HepG2 (cell line): Measurements from ENCODE around the gene LRRC4C. TPM values are rescaled to one million over a fixed set of nuclear protein-coding genes. Genes with fewer than 3 reads are reported as not detected.

ENCODE experiments used
- ATAC-seq: fragments of 200-7000 bp; cut with Tn5 transposase; 3 replicates; pipeline ENCODE4 v1.9.1; 2020; ENCODE audit warnings: mild to moderate bottlenecking, moderate library complexity
- BruUV-seq: library from RNA; stranded (reverse); fragments of 400-500 nt; replicated peaks from 2 replicates; lab custom pipeline; 2021; lab: Mats Ljungman, UMichigan
- CTCF ChIA-PET: fragments of 300-600 bp; formaldehyde crosslinking; extraction: SDS; loops from one replicate; lab custom pipeline; 2021; ENCODE audit warnings: low total read pairs, inconsistent platforms, low intra/inter-chr PET ratio; lab: Yijun Ruan, JAX
- POLR2A ChIA-PET: fragments of 350-600 bp; sonication (Branson Sonifier 250); formaldehyde crosslinking; loops from one replicate; lab custom pipeline; 2020; ENCODE audit warnings: antibody characterized with exemption, inconsistent platforms; lab: Yijun Ruan, JAX
- DNase-seq: peaks from one replicate; pipeline ENCODE4 v3.0.0-alpha.2; 2015; ENCODE audit warnings: low spot score
- FAIRE-seq: peaks from 3 replicates; lab custom pipeline; 2011; peaks lifted over from hg19 to GRCh38; lab: Jason Lieb, UNC
- H2AFZ ChIP-seq: one replicate; pipeline ENCODE4 v1.6.1; 2011; ENCODE audit warnings: low read length, inconsistent platforms
- H3K27ac ChIP-seq: fragments of 300-600 bp; 3 replicates; pipeline ENCODE4 v1.8.0; 2011; ENCODE audit warnings: mixed run types, mild to moderate bottlenecking, mixed read lengths, low read length, inconsistent platforms; ENCODE audit not compliant: insufficient read depth; ENCODE audit errors: extremely low read length
- H3K27me3 ChIP-seq, 2 experiments: fragments of 200-600 bp in 1 of 2; 2 replicates in 1 of 2; 3 replicates in 1 of 2; pipeline versions ENCODE4 v1.6.0 to v1.8.0; 2011; ENCODE audit warnings: low read length in 2 of 2, mild to moderate bottlenecking in 2 of 2, moderate library complexity in 2 of 2, inconsistent platforms in 1 of 2; ENCODE audit not compliant: insufficient read depth in 2 of 2, control insufficient read depth in 1 of 2
- H3K36me3 ChIP-seq, 2 experiments: fragments of 200-600 bp in 1 of 2; replicated peaks in 1 of 2; 2 replicates in 1 of 2; 3 replicates in 1 of 2; pipeline versions ENCODE4 v1.5.1 to v1.8.0; 2011; ENCODE audit warnings: low read length in 2 of 2, inconsistent platforms in 1 of 2; ENCODE audit not compliant: insufficient read depth in 2 of 2, control insufficient read depth in 1 of 2
- H3K4me1 ChIP-seq: 2 replicates; pipeline ENCODE4 v1.5.1; 2012; ENCODE audit warnings: low read length, inconsistent platforms; ENCODE audit not compliant: insufficient read depth
- H3K4me2 ChIP-seq: 2 replicates; pipeline ENCODE4 v1.6.0; 2011; ENCODE audit warnings: low read depth, low read length, inconsistent platforms
- H3K4me3 ChIP-seq, 3 experiments: fragments of 200-600 bp in 1 of 3; sonication (generic), shearing (Covaris generic) in 1 of 3; replicated peaks in 1 of 3; 2 replicates each; pipeline ENCODE4 v1.5.1; 2011 to 2016; ENCODE audit warnings: low read length in 3 of 3, inconsistent platforms in 2 of 3, low read depth in 2 of 3, mild to moderate bottlenecking in 2 of 3, control low read depth in 1 of 3, mixed read lengths in 1 of 3; ENCODE audit not compliant: insufficient read depth in 1 of 3
- H3K79me2 ChIP-seq: one replicate; pipeline ENCODE4 v1.6.1; 2011; ENCODE audit warnings: low read length, inconsistent platforms; ENCODE audit not compliant: insufficient read depth
- H3K9ac ChIP-seq: 2 replicates; pipeline ENCODE4 v1.6.0; 2011; ENCODE audit warnings: mild to moderate bottlenecking, low read depth, low read length, inconsistent platforms; ENCODE audit not compliant: insufficient read depth
- H3K9me3 ChIP-seq: 2 replicates; pipeline ENCODE4 v1.5.1; 2012; ENCODE audit warnings: mild to moderate bottlenecking, low read length
- H4K20me1 ChIP-seq: 2 replicates; pipeline ENCODE4 v1.6.0; 2011; ENCODE audit warnings: inconsistent platforms, mild to moderate bottlenecking, low read length, moderate library complexity; ENCODE audit not compliant: insufficient read depth
- AHDC1 ChIP-seq: sonication (generic); formaldehyde crosslinking; IDR thresholded peaks from 2 replicates; pipeline ENCODE4 v1.5.1; 2020; ENCODE audit warnings: mild to moderate bottlenecking, missing genetic modification reagents, borderline replicate concordance
- ATRX ChIP-seq: sonication (generic); formaldehyde crosslinking; IDR thresholded peaks from 2 replicates; pipeline ENCODE4 v1.4.0; 2020; ENCODE audit warnings: missing genetic modification reagents, borderline replicate concordance
- CHD4 ChIP-seq: fragments of 200-600 bp; sonication (generic); IDR thresholded peaks from 2 replicates; pipeline ENCODE4 v1.7.0; 2017; ENCODE audit warnings: mild to moderate bottlenecking, low read length, borderline replicate concordance
- EHMT2 ChIP-seq: fragments of 200-600 bp; sonication (generic); IDR thresholded peaks from 2 replicates; pipeline ENCODE4 v1.7.0; 2017; ENCODE audit warnings: antibody characterized with exemption, low read depth, low read length, borderline replicate concordance
- ELF4 ChIP-seq: sonication (generic); formaldehyde crosslinking; IDR thresholded peaks from 2 replicates; pipeline ENCODE4 v1.5.0; 2020; ENCODE audit warnings: missing genetic modification reagents, mild to moderate bottlenecking, moderate library complexity, borderline replicate concordance
- ISX ChIP-seq: sonication (generic); formaldehyde crosslinking; conservative IDR thresholded peaks from 2 replicates; pipeline ENCODE4 v1.5.0; 2020; ENCODE audit warnings: missing genetic modification reagents
- RCOR2 ChIP-seq: IDR thresholded peaks from 2 replicates; pipeline ENCODE4 v1.6.1; 2016; ENCODE audit warnings: missing biosample characterization, missing genetic modification reagents
- REST ChIP-seq, 2 experiments: IDR thresholded peaks; 2 replicates each; pipeline ENCODE4 v1.6.1; 2011 to 2012; ENCODE audit warnings: low read length in 2 of 2, borderline replicate concordance in 1 of 2, low read depth in 1 of 2, mild to moderate bottlenecking in 1 of 2, moderate library complexity in 1 of 2
- RFX3 ChIP-seq: IDR thresholded peaks from 2 replicates; pipeline ENCODE4 v1.6.1; 2016; ENCODE audit warnings: missing biosample characterization, missing genetic modification reagents
- SPEN ChIP-seq: sonication (generic); formaldehyde crosslinking; IDR thresholded peaks from 2 replicates; pipeline ENCODE4 v1.5.1; 2020; ENCODE audit warnings: low read depth, mild to moderate bottlenecking, missing genetic modification reagents
- ZBTB26 ChIP-seq: IDR thresholded peaks from 2 replicates; pipeline ENCODE4 v1.6.1; 2016; ENCODE audit warnings: missing compliant biosample characterization, missing genetic modification reagents, borderline replicate concordance
- ZKSCAN1 ChIP-seq: fragments of 150-350 bp; IDR thresholded peaks from 2 replicates; pipeline ENCODE4 v1.6.1; 2014; ENCODE audit warnings: low read length
- ZMYM2 ChIP-seq: sonication (generic); formaldehyde crosslinking; IDR thresholded peaks from 2 replicates; pipeline ENCODE4 v1.8.0; 2022; ENCODE audit warnings: mild to moderate bottlenecking, missing genetic modification reagents
- ZNF12 ChIP-seq: sonication (generic); formaldehyde crosslinking; IDR thresholded peaks from 2 replicates; pipeline ENCODE4 v1.5.0; 2020; ENCODE audit warnings: missing genetic modification reagents
- ZNF460 ChIP-seq: sonication (generic); formaldehyde crosslinking; IDR thresholded peaks from 2 replicates; pipeline ENCODE4 v1.5.1; 2020; ENCODE audit warnings: missing genetic modification reagents, mild to moderate bottlenecking, borderline replicate concordance
- WGBS: methylation state at CpG from one replicate; pipeline ENCODE4 v1.1.6; 2017; ENCODE audit warnings: low lambda C conversion rate; 5-methylcytosine and 5-hydroxymethylcytosine counted together
- in situ Hi-C: cut with HindIII; loops from 2 replicates; pipeline ENCODE4 v1.10.0; 2017; ENCODE audit warnings: low pct_unique_long_range_greater_than_20kb; ENCODE audit not compliant: extremely low pct_ligation_motif_present
- intact Hi-C: fragments of 100-400 bp; cut with micrococcal nuclease; formaldehyde crosslinking; loops from one replicate; pipeline ENCODE4 v1.10.0; 2022; ENCODE audit not compliant: unreplicated experiment
- polyA plus RNA-seq, 8 experiments: library from polyadenylated mRNA; depleted of rRNA in 3 of 8; stranded (reverse) in 7 of 8; unstranded in 1 of 8; fragments of >200 nt; fragmentation: Illumina TruSeq in 4 of 8; extraction: Trizol in 4 of 8; gene quantifications; 2 replicates each; pipeline versions ENCODE4 v1.2.1 to v1.2.3, GENCODE V29; 2011 to 2016; ENCODE audit warnings: low read depth in 4 of 8, missing spikeins in 1 of 8, mixed read lengths in 1 of 8; ENCODE audit not compliant: insufficient read depth in 1 of 8
- total RNA-seq, 5 experiments: library from RNA; depleted of rRNA; stranded (reverse); fragments of >200 nt; fragmentation: Illumina TruSeq; extraction: Trizol; gene quantifications; 2 replicates each; pipeline ENCODE4 v1.2.3, GENCODE V29; 2016; ENCODE audit warnings: low read depth in 1 of 5

The LRRC4C gene
- total and polyA plus RNA-seq, 2 of the 13 experiments (the other 11 are each of a cell fraction or from before 2014, with no cell fraction given) = not detected

GRCh38 chr11:40683010-40683409 lies 776.4 kb downstream of the LRRC4C start:
- no peaks in the 10 kb centered on the region for H3K4me1 ChIP-seq
- in situ Hi-C loops (no loop called here), intact Hi-C loops (no loop called here)
- no peak for FAIRE-seq
- no peak overlapping the region for H3K9ac ChIP-seq
- no TSS peak for BruUV-seq
- ATAC-seq = no peak
- H3K27ac ChIP-seq = no peak overlapping the region
- H3K4me2 ChIP-seq = no peak overlapping the region
- no peaks in the 10 kb centered on the region for H3K27me3 ChIP-seq
- 42% methylated on average over 7 of the region's 7 CpGs for WGBS
- H2AFZ ChIP-seq = no peak overlapping the region
- TF ChIP-seq AHDC1 (CRISPR knock-in tag) (no peak), ZBTB26 (CRISPR knock-in tag) (no peak), RCOR2 (no peak), CHD4 (no peak), ATRX (CRISPR knock-in tag) (no peak), EHMT2 (no peak), REST (IDR thresholded peaks at IDR 0.05; ENCODE audit: borderline replicate concordance in 1 of 2, low read depth in 1 of 2, low read length in 2 of 2) (no peak), ISX (CRISPR knock-in tag) (no peak), SPEN (CRISPR knock-in tag) (no peak), ZNF12 (CRISPR knock-in tag) (no peak), ZKSCAN1 (no peak), ZNF460 (CRISPR knock-in tag) (no peak), RFX3 (no peak), ZMYM2 (CRISPR knock-in tag) (no peak), ELF4 (no peak)
- TF ChIP-seq, all 625 proteins: peak for 0
- CTCF ChIA-PET = no interaction called here
- Histone ChIP-seq H3K4me3 (no peak overlapping the region), H4K20me1 (no peaks in the 10 kb centered on the region), H3K36me3 (no peaks in the 10 kb centered on the region), H3K9me3 (peaks cover 50% of the 10 kb centered on the region), H3K79me2 (no peaks in the 10 kb centered on the region)
- POLR2A ChIA-PET = no interaction called here
- no peak for DNase-seq
